ENCODE measurements around the gene PSPH.

The PSPH gene

DNA sequence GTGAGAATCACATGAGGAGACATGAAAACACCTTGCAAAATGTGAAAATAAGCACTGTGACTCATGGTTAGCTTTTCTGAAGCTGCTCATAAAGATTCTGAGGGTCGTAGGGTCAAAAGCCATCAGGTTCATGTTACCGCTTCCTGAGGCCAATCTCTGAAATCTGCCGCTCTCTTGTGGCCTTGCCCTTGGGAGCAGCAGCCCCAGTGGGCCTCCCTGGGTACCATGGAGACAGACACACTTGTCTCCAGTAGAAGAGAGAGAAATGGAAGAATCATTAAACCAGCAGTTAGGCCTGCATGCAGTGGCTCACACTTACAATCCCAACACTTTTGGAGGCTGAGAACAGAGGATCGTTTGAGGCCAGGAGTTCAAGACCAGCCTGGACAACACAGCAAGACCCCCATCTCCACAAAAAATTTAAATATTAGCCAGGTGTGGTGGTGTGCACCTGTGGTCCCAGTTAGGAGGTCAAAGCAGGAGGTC lies 44.0 kb downstream of the PSPH start:
- DNase-seq (ENCODE audit: low read depth in 2 of 2) = no peak

- no peak for DNase-seq (ENCODE audit: low read depth in 2 of 2)
Measured at GRCh38 chr7:56003749-56004148, 47.5 kb downstream of the PSPH start.

DNA sequence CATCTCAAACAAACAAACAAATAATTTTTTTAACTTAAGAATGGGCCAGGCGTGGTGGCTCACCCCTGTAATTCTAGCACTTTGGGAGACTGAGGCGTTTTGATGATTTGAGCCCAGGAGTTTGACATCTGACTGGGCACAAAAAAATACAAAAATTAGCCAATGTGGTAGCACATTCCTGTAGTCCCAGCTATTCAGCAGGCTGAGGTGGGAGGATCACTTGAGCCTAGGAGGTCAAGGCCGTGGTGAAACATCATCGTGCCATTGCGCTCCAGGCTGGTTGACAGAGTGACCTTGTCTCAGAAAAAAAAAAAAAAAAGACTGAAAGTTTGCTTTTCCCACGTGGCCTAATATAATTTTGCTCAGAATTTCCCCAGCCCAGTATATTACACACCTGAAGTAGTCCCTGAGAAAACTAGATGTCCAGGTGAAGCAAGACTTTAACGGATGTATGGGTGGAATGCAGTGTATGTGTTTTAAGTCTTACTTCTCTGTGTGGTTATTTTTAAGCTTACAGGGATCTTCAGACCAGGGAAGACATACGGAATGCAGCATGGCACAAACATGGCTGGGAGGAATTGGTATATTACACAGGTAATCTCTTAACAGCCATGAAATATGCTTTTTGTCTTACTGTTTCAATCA lies 54.3 kb downstream of the PSPH start:
- DNase-seq (ENCODE audit: low read depth in 2 of 2) = no peak

- DNase-seq (ENCODE audit: low read depth in 2 of 2) = no peak
Measured at GRCh38 chr7:55992346-55992745, 58.9 kb downstream of the PSPH start.

DNA sequence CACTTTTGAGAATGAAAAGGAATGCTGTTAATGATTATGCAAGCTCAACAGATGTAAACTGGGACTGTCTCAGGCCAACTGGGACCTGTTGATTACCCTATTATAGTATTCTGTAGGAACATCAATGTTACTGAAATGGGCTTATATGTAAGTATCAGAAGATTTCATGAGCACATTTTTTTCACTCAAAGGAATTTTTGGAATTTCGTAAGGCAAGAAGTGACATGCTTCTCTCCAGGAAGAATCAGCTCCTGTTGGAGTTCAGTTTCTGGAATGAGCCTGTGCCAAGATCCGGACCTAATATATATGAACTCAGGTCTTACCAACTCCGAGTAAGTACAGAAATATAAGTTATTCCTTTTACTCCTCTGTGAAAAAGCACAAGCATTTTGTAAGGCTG lies 67.7 kb downstream of the PSPH start:
- DNase-seq (ENCODE audit: low read depth in 2 of 2) = no peak

DNA sequence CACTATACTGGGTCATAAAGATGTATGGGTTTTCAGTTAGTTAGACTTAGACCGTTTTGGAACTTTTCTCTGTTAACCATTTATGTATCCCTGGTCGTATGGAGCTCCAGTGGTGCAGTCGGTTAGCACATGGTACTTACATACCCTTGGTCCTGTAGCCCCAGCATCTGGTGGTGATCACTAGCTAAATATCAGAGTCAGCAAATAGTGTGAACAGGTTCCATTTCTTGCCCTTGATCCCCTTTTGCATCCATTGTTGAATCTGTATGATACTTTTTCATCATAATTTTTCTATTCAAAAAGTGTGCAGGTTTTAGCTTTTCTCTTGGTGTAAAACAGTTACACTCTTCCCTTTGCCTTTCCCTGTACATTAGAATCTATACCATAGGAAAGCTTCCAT lies 71.0 kb downstream of the PSPH start:
- no peak for DNase-seq (ENCODE audit: low read depth in 2 of 2)

DNA sequence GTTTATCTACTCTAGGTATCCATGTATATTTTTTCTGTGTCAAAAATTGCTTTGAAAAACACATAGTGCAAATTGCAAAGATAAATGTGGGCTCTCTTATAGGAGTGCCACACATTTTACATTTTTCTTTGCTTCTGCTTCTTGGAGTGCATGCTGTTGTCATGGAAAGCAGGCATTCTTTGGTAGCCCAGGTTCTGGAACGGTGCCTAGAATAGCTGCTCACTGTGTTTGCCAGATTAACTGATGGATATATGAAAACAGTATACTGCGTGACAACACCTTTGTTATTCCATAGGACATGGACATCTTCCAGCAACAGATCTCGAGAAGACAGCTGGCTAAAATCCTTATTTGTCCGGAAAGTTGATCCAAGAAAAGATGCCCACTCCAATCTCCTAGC lies 73.4 kb downstream of the PSPH start:
- no peak for DNase-seq (ENCODE audit: low read depth in 2 of 2)

- no peak for DNase-seq (ENCODE audit: low read depth in 2 of 2)
Measured at GRCh38 chr7:55975988-55976633, 75.1 kb downstream of the PSPH start.

DNA sequence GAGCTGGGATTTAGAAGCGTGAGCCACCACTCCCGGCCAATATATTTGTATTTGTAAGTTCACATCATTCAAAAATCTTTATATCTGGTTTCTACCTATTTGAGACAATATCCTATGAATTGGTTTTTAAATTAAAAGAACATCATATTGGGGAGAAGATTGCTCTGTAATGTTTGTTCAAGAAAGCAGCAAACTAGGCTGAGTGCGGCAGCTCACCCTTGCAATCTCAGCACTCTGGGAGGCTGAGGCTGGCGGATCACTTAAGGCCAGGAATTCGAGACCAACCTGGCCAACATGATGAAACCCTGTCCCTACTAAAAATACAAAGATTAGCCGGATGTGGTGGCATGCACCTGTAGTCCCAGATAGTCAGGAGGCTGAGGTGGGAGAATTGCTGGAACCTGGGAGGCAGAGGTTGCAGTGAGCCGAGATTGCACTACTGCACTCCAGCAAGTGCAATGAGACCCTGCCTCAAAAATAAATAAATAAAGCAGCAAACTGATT lies 77.4 kb downstream of the PSPH start:
- no peak for DNase-seq (ENCODE audit: low read depth in 2 of 2)

DNA sequence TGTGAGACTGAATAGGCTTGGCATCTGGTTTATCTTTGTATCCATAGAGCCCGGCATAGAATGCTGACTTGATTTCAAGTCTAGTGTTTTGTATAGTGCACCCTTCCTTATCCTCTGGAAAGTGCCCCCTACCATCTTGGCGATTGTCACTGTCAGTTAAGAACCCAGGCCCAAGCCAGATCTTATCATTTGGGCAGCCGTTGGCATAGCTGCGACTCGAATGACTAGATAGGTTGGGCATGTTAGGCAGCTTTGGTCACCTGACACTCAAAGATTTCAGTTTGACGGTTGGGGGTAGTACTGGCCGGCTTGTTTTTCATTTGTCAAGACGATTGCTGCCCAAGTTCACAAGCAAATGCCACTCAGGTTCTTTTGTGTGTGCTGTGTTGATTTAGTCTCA lies 80.3 kb downstream of the PSPH start:
- DNase-seq (ENCODE audit: low read depth in 2 of 2) = no peak

- no peak for DNase-seq (ENCODE audit: low read depth in 2 of 2)
Measured at GRCh38 chr7:55970561-55970960, 80.7 kb downstream of the PSPH start.

- no peak for DNase-seq (ENCODE audit: low read depth in 2 of 2)
Measured at GRCh38 chr7:55969391-55969790, 81.9 kb downstream of the PSPH start.

- DNase-seq (ENCODE audit: low read depth in 2 of 2) = no peak
Measured at GRCh38 chr7:55966851-55967250, 84.4 kb downstream of the PSPH start.

DNA sequence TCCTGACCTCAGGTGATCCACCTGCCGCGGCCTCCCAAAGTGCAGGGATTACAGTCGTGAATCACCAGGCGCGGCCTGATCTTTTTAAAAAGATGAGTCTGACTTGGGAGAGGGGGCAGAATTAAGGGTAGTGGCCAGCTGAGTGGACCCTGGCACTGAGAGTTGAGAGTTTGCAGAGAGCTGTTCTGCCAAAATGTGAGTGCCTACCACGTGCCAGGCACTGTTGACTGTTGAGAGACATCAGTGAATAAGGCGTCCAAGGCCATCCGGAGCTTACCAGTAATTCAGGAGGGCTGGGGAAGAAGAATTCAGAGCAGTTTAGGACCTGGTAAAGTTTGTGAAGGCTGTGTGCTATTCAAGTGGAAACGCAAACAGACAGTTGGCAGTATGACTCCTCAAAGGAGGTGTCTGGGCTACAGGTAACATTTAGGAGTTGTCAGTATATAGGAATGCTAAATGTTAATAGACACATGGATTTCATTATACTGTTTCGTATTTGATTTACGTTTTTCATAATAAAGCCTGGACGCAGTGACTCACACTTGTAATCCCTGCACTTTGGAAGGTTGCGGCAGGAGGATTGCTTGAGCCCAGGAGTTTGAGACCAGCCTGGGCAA lies 85.3 kb downstream of the PSPH start:
- no peak for DNase-seq (ENCODE audit: low read depth in 2 of 2)

DNA sequence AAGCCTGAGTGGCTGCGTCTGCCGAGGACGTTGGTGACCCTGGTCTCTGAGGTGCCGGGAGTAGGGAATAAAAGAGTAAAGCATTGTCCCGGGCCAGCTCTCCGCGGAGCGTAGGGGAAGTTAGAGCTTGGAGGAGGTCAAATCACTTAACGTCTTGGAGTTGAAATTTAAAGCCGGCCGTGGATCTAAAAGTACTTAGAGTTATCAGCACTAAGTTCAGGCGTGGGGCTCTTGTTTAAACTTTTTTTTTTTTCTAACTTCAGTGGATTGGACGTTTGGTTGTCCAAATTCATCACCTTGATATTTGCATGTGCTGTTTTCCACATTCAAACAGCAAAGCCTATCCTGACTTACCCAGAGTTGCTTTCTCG lies 86.2 kb downstream of the PSPH start:
- no peak for DNase-seq (ENCODE audit: low read depth in 2 of 2)

DNA sequence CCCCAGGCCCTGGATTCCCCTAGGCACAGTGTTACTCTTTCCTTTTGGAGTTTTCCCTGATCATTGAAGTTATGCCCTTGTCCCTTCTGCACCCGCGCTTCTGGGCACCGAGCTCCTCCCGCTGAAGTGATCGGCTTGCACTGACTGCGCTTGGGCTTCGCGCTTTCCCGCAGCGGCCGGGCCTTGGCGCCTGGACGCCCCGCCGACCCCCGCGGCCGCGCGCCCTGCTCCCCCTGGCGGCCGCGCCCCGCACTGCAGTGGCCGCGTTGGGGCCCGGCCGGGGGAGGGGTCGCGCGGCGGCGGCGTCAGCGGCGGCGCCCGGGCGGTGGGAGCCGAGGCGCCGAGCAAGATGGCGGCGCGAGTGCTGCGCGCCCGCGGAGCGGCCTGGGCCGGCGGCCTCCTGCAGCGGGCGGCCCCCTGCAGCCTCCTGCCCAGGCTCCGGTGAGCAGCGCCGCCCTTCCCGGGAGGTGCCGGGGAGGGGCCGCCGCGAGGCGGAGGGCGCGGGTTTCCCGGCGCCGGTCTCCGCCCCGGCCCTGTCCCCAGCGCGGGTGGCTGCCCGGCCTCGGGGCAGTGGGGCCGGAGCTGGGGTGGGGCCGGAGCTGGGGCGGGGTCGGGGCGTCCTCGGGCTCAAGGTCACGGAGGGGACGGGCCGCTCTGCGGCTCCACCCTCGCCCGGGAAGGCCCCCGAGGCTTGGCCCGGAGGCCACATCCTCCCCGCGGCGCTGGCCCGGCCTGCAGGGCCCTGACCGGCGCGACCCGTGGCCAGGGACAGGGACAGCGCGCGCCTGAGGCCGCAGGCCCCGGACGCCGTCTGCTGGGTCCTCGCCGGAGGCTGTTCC lies 86.8 kb downstream of the PSPH start, which contains the start of gene NIPSNAP2:
Gene NIPSNAP2, plus strand, starts transcription at position 325 of the 839 bp plus-strand sequence. Its CDS starts 25 bp downstream, at position 350.
- DNase-seq (ENCODE audit: low read depth in 2 of 2) = peak; percentile 42 to 43

DNA sequence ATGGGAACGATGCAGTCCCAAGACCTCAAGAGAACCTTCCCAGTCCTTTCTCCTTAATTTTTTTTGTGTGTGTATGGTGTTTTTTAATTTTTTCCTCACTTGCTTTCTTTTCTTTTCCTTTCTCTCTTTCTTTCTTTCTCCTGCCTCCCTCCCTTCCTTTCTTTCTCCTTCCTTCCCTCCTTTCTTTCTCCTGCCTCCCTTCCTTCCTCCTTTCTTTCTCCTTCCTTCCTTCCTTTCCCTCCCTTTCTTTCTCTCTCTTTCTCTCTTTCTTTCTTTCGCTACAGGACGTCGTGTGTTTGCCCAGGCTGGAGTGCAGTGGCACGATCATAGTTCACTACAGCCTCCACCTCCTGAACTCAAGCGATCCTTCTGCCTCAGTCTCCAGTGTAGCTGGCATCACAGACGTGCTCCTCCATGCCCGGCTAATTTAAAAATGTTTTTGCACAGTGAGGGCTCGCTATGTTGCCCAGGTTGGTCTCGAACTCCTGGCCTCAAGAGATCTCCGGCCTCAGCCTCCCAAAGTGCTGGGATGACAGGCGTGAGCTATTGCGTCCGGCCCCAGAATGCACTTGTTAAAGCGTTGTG lies 87.6 kb downstream of the PSPH start:
- no peak for DNase-seq (ENCODE audit: low read depth in 2 of 2)

- DNase-seq (ENCODE audit: low read depth in 2 of 2) = no peak
Measured at GRCh38 chr7:55962014-55962413, 89.2 kb downstream of the PSPH start.

Data from stimulated activated CD4-positive, alpha-beta T cell treated with anti-CD3 and anti-CD28 coated beads, Interleukin-12 subunit alpha, Interleukin-12 subunit beta, amount 100 ng/mL, for 24 hours (primary cell).